ENCODE data around the gene SULT4A1.

GRCh38 chr22:43795320-43795719 lies 67.0 kb downstream of the SULT4A1 start:
- TF ChIP-seq CTCF (IDR thresholded peaks at IDR 0.05 in 8 of 11, conservative IDR thresholded peaks at IDR 0.05 in 3 of 11) = no peak
- TF ChIP-seq POLR2AphosphoS5 (IDR thresholded peaks at IDR 0.05) = no peak

Data from spleen (tissue), 7 donors.